Measurements from ENCODE around the gene NCAPG. TPM values are rescaled to one million over a fixed set of nuclear protein-coding genes. Genes with fewer than 3 reads are reported as not detected.

Gene NCAPG, protein sequence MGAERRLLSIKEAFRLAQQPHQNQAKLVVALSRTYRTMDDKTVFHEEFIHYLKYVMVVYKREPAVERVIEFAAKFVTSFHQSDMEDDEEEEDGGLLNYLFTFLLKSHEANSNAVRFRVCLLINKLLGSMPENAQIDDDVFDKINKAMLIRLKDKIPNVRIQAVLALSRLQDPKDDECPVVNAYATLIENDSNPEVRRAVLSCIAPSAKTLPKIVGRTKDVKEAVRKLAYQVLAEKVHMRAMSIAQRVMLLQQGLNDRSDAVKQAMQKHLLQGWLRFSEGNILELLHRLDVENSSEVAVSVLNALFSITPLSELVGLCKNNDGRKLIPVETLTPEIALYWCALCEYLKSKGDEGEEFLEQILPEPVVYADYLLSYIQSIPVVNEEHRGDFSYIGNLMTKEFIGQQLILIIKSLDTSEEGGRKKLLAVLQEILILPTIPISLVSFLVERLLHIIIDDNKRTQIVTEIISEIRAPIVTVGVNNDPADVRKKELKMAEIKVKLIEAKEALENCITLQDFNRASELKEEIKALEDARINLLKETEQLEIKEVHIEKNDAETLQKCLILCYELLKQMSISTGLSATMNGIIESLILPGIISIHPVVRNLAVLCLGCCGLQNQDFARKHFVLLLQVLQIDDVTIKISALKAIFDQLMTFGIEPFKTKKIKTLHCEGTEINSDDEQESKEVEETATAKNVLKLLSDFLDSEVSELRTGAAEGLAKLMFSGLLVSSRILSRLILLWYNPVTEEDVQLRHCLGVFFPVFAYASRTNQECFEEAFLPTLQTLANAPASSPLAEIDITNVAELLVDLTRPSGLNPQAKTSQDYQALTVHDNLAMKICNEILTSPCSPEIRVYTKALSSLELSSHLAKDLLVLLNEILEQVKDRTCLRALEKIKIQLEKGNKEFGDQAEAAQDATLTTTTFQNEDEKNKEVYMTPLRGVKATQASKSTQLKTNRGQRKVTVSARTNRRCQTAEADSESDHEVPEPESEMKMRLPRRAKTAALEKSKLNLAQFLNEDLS
- total RNA-seq (2014; rRNA removed; shearing (Covaris generic)), result 53.9 and 54.1 TPM in 2 replicates

DNA sequence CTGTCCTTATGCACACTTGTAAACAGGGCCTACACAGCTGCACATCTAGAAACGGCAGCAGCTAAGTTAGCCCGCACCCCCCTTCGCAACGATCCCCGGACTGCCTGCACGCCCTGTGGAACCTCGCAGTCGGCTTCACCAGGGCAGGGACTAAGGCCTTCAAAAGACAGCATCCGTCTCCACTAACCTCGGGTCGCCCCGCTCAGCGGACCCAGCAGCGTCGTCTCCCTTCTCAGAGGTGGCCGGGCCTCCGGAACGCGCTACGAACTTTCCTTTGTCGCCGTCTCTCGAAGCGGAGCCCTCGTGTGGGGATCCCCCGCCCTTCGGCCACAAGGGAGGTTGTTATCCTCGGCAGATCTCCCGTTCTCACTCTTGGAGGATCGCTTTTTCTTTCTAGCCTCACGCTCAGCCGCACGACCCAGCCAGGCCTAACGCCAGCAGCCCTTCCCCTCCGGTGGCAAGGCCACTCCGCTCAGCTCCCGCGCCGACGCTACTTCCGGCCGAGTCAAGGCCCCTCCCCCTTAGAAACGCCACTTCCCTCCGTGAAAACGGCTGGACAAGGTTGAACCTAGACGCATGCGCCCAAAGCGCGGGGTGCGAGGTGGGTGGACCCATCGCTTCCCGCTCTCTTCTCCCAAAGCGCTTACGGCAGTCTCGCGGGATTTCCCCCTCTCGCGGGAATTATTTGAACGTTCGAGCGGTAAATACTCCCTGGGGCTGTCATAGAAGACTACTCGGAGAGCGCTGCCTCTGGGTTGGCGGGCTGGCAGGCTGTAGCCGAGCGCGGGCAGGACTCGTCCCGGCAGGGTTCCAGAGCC, at the start of gene NCAPG, which contains the start of gene DCAF16:
Gene NCAPG, plus strand, starts transcription at position 720 of the 818 bp plus-strand sequence. CDS start 99 bp downstream, outside the sequence.
Gene DCAF16, minus strand, starts transcription at position 498 of the 818 bp plus-strand sequence. CDS start 6,616 bp downstream, outside the sequence.
- Histone ChIP-seq H3K4me1 (replicated peaks) (peaks cover 5% of the 10 kb centered on the region), H3K27me3 (replicated peaks) (no peaks in the 10 kb centered on the region), H3K9me3 (replicated peaks) (no peaks in the 10 kb centered on the region), H3K4me3 (peak within 1 kb of the TSS; percentile 80), H3K27ac (peak within 1 kb of the TSS; percentile 91), H3K36me3 (peaks cover 21% of the 10 kb centered on the region)
- peak; percentile 95 to 96 for DNase-seq (ENCODE audit: low read depth in 1 of 2, low spot score in 2 of 2)

DNA sequence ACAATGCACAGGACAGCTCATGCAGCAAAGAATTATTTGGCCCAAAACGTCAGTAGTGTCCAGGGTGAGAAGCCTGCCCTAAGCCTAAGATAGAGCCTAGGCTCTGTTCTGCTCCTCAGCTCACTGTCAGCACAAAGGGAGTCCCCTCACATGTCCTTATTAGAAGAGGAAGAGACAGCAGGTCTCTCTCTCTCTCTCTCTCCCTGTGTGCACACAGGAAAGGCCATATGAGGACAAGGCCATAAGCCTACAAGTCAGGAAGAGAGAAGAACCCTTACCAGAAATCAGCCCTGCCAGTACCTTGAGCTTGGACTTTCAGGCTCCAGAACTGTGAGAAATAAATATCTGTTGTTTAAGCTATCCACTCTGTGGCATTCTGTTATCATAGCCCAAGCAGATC, 49.7 kb upstream of the NCAPG start:
- no peak for DNase-seq (ENCODE audit: low read depth in 1 of 2, low spot score in 2 of 2)
- no peak overlapping the region for H3K4me3 ChIP-seq
- no peak overlapping the region for H3K27ac ChIP-seq
- H3K36me3 ChIP-seq, result no peaks in the 10 kb centered on the region
- no peaks in the 10 kb centered on the region for H3K9me3 ChIP-seq (replicated peaks)
- no peaks in the 10 kb centered on the region for H3K4me1 ChIP-seq (replicated peaks)
- no peaks in the 10 kb centered on the region for H3K27me3 ChIP-seq (replicated peaks)

DNA sequence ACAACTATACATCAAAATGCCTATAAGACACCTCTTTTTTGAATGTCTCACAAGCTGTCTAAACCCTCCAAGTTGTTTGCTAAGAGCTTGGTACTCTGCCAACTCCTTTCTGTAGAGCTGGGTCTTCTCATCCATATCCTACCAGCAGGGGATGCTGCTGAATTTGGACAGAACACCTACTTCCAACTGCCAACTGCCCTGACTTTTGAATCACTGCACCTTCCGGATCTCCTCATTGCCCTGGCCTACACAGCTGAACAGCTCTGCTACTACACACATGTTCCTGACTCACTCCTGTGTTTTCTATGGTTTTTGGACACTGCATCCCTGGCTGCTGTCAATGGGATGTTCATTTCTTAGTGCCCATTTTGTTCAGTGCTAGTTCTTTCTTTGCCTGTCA, 48.1 kb upstream of the NCAPG start:
- DNase-seq (ENCODE audit: low read depth in 1 of 2, low spot score in 2 of 2), result no peak
- H3K9me3 ChIP-seq (replicated peaks), result no peaks in the 10 kb centered on the region
- no peaks in the 10 kb centered on the region for H3K4me1 ChIP-seq (replicated peaks)
- no peaks in the 10 kb centered on the region for H3K36me3 ChIP-seq
- H3K4me3 ChIP-seq, result no peak overlapping the region
- no peaks in the 10 kb centered on the region for H3K27me3 ChIP-seq (replicated peaks)
- no peak overlapping the region for H3K27ac ChIP-seq

DNA sequence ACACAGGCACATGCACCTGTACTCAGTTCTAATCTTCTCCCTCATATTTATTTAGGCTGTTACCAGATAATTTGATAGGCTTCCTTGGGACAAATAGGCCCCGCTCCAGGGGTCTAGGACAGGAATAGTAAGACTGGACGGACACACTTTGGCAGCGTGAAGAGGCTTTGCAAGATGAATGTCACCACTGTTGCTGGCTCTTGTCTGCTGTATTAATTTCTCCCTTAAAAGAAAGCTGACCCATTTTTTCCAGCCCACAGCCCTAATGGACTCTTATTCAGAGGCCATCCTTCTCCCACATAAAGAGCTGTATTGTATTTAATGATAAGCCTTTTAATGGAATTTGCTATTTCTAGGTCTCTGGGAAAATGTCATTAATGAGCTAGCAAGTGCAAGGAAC, 47.4 kb upstream of the NCAPG start:
- Histone ChIP-seq H3K9me3 (replicated peaks) (no peaks in the 10 kb centered on the region), H3K36me3 (no peaks in the 10 kb centered on the region), H3K4me3 (no peak overlapping the region), H3K27me3 (replicated peaks) (no peaks in the 10 kb centered on the region), H3K4me1 (replicated peaks) (no peaks in the 10 kb centered on the region), H3K27ac (no peak overlapping the region)
- no peak for DNase-seq (ENCODE audit: low read depth in 1 of 2, low spot score in 2 of 2)

DNA sequence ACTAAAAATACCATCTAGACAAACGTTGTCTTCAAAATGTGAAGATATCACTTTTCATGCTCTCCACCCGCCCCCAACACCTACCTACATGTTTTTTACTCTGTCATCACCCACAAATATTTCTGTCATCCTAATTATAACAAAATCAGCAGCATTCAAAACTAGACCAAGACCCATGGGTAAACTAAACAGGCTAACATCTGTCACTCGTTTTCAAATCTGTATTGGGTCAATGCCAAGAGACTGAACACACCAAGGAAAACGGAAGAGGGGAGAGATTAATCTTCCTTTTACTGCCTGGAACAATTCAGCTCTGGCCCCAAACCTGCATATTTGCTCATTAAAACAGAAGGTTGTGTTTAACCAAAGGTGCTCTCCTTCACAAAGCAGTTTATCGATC, 46.8 kb upstream of the NCAPG start:
- H3K4me3 ChIP-seq, result no peak overlapping the region
- H3K27ac ChIP-seq, result no peak overlapping the region
- no peak for DNase-seq (ENCODE audit: low read depth in 1 of 2, low spot score in 2 of 2)

DNA sequence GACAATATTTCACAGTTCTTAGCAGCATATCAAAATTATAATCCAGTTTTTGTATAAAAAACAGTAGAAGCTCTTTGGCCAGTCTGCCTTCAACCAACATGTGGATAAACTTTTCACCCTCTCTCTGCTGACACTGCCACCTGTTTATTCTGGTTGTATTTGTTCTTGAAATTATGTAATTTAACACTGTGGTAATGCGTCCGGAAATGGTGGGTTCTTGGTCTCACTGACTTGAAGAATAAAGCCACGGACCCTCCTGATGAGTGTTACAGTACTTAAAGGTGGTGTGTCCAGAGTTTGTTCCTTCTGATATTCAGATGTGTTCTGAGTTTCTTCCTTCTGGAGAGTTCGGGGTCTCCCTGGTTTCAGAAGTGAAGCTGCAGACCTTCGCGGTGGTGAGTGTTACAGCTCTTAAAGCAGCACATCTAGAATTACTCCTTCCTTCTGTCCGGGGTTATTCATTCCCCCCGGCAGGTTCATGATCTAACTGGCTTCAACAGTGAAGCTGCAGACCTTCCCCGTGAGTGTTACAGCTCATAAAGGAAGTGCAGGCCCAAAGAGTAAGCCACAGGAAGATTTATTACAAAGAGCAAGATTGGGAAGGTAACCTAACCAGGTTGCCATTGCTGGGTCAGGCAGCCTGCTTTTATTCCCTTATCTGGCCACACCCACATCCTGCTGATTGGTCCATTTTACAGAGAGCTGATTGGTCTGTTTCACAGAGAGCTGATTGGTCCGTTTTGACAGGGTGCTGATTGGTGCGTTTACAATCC, 45.1 kb upstream of the NCAPG start:
- Histone ChIP-seq H3K36me3 (no peaks in the 10 kb centered on the region), H3K27me3 (replicated peaks) (no peaks in the 10 kb centered on the region), H3K4me3 (no peak overlapping the region), H3K9me3 (replicated peaks) (no peaks in the 10 kb centered on the region), H3K27ac (no peak overlapping the region), H3K4me1 (replicated peaks) (no peaks in the 10 kb centered on the region)
- DNase-seq (ENCODE audit: low read depth in 1 of 2, low spot score in 2 of 2), result no peak

More for the DNA sequence above, 46.8 kb upstream of the NCAPG start:
- Histone ChIP-seq H3K9me3 (replicated peaks) (no peaks in the 10 kb centered on the region), H3K27me3 (replicated peaks) (no peaks in the 10 kb centered on the region), H3K4me1 (replicated peaks) (no peaks in the 10 kb centered on the region), H3K36me3 (no peaks in the 10 kb centered on the region)

DNA sequence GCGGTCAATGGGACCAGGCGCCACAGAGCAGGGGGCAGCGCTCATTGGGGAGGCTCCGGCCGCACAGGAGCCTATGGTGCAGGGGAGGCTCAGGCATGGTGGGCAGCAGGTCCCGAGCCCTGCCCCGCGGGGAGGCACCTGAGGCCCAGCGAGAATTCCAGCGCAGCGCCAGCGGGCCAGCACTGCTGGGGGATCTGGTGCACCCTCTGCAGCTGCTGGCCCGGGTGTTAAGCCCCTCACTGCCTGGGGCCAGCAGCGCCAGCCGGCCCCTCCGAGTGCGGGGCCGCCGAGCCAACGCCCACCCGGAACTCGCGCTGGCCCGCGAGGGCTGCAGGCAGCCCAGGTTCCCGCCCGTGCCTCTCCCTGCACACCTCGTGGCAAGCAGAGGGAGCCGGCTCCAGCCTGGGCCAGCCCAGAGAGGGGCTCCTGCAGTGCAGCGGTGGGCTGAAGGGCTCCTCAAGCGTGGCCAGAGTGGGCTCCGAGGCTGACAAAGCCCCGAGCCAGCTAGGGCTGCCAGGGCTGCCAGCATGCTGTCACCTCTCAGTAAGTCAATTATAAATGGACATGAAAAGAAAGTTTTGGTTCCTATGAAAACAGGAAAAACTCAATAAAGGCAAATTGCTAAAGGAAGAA, 43.8 kb upstream of the NCAPG start:
- Histone ChIP-seq H3K27me3 (replicated peaks) (no peaks in the 10 kb centered on the region), H3K4me1 (replicated peaks) (no peaks in the 10 kb centered on the region), H3K27ac (no peak overlapping the region), H3K4me3 (no peak overlapping the region), H3K9me3 (replicated peaks) (no peaks in the 10 kb centered on the region), H3K36me3 (no peaks in the 10 kb centered on the region)
- no peak for DNase-seq (ENCODE audit: low read depth in 1 of 2, low spot score in 2 of 2)

DNA sequence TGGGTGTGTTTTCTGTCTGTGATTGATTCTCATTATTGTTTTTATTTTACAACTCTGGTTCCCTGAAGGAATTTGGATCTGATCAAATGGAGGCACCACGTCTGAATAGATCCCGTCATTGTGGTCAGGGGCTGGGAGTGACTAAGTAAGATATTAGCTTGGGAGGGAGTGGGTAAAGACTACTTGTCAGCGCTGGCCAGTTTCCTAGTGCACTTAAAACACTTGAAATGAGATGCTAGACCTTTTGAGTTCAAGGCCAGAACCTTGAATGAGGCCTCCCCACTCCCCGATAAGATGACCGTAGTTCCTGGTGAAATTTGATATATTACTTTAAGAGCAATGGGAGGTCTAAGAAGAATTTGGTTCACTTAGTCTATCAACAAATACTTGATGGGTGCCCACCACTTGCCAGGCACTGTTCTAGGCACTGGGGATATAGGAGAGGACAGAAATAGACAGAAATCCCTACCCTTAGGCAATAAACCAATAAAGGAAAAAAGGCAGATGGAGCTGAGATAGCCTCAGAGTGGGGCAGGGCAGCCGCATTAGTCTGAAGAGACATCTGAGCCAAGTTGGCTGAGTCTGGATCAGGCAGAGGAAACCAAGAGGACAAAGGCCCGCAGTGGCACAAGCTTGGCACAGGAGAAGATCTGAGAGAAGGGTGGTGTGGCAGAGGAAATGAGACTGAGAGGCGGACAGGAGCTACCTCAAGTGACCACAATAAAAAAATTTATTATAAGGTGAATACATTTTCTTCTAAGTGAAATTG, 41.2 kb upstream of the NCAPG start:
- no peak for DNase-seq (ENCODE audit: low read depth in 1 of 2, low spot score in 2 of 2)
- Histone ChIP-seq H3K27ac (no peak overlapping the region), H3K27me3 (replicated peaks) (no peaks in the 10 kb centered on the region), H3K36me3 (no peaks in the 10 kb centered on the region), H3K4me1 (replicated peaks) (no peaks in the 10 kb centered on the region), H3K4me3 (no peak overlapping the region), H3K9me3 (replicated peaks) (no peaks in the 10 kb centered on the region)

DNA sequence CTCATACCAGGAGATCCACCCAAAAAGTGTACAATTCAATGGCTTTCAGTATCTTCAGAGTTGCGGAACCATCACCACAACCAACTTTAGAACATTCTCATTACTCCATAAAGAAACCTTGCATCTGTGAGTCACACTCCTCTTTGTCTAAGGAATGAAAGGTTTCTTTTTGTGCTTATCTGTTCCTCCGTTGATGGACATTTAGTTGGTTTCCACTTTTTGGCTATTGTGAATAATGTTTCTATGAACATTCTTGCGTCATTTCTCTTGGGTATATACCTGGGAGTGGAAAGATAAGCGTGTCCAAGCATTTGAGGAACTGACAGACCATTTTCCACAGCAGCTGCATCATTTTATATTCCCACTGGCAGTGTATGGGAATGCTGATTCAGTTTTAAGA, 39.9 kb upstream of the NCAPG start:
- H3K27ac ChIP-seq, result no peak overlapping the region
- H3K36me3 ChIP-seq, result no peaks in the 10 kb centered on the region
- no peaks in the 10 kb centered on the region for H3K9me3 ChIP-seq (replicated peaks)
- no peaks in the 10 kb centered on the region for H3K27me3 ChIP-seq (replicated peaks)
- H3K4me3 ChIP-seq, result no peak overlapping the region
- no peak for DNase-seq (ENCODE audit: low read depth in 1 of 2, low spot score in 2 of 2)
- no peaks in the 10 kb centered on the region for H3K4me1 ChIP-seq (replicated peaks)

DNA sequence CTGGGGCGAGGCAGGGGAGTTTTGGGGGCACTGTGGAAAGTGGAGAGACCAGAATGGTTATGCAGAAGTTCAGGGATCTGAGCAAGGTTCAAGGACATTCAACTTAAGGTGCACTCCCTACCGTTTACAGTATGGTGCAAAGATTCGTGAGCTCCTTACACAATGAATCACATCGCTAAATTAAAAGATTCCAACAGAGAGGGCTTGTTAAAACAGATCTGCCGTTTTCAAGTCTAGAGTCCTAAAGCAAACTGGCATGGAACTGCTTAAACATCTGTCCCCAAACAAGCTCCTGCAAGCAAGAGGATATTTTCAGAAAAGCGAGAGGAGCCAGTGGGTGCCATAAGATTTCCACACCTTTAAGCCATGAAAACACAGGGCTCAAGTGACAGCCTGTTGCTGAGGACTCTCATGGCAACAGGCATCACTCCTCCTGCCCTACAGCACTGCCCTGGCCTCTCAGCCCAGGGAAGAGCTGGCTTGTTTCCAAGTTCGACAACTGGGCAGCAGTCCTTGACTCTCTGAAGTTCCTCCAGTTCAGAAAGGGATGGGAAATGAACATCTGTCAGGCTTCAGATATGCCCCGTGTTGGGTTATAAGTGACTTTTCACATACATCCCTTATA, 39.4 kb upstream of the NCAPG start:
- no peak for DNase-seq (ENCODE audit: low read depth in 1 of 2, low spot score in 2 of 2)

DNA sequence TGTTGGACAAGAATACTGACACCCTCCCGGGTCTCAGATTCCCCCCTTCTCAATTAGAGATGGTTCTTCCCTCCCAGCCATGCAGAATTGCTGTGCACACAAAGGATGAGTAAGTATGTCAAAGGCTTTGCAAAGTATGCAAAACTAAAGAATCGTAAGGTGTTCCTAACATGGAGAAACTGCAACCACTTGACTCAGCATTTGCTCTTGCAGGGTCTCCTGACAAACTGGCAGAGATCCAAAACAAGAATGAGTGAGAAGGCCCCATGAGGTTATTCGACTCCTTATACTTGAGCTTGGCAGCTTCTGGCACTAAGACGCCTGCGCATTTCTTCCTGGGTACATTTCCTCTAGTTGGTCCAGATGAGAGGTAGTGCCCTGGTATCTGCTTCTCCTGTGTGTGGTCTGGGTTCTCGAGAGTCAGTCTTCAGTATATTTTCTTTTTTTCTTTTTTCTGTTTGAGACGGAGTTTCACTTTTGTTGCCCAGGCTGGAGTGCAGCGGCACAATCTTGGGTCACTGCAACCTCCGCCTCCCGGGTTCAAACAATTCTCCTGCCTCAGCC, 37.6 kb upstream of the NCAPG start:
- H3K36me3 ChIP-seq, result no peaks in the 10 kb centered on the region
- H3K4me3 ChIP-seq, result no peak overlapping the region
- no peaks in the 10 kb centered on the region for H3K9me3 ChIP-seq (replicated peaks)
- H3K27ac ChIP-seq, result no peak overlapping the region
- H3K4me1 ChIP-seq (replicated peaks), result no peaks in the 10 kb centered on the region
- no peaks in the 10 kb centered on the region for H3K27me3 ChIP-seq (replicated peaks)
- DNase-seq (ENCODE audit: low read depth in 1 of 2, low spot score in 2 of 2), result no peak

More for the DNA sequence above, 39.4 kb upstream of the NCAPG start:
- Histone ChIP-seq H3K27me3 (replicated peaks) (no peaks in the 10 kb centered on the region), H3K4me1 (replicated peaks) (no peaks in the 10 kb centered on the region), H3K27ac (no peak overlapping the region), H3K9me3 (replicated peaks) (no peaks in the 10 kb centered on the region), H3K4me3 (no peak overlapping the region), H3K36me3 (no peaks in the 10 kb centered on the region)

All from SJSA1 (cell line).